K562 (cell line): ENCODE results near the gene TMCO1. TPM values are rescaled to one million over a fixed set of nuclear protein-coding genes. Genes with fewer than 3 reads are reported as not detected.

Experiments used
- ATAC-seq: fragments of 200-7000 bp; cut with Tn5 transposase; 3 replicates; pipeline ENCODE4 v1.9.1; 2020; ENCODE audit warnings: moderate library complexity
- BruUV-seq: library from RNA; stranded (reverse); fragments of 400-500 nt; replicated peaks from 2 replicates; lab custom pipeline; 2021; lab: Mats Ljungman, UMichigan
- CTCF ChIA-PET: fragments of 300-600 bp; formaldehyde crosslinking; extraction: SDS; loops from one replicate; lab custom pipeline; 2021; ENCODE audit warnings: low intra/inter-chr PET ratio; lab: Yijun Ruan, JAX
- POLR2A ChIA-PET: fragments of 300-600, 350-650 bp; sonication (Branson Sonifier 250); formaldehyde crosslinking; extraction: SDS; loops from one replicate; lab custom pipeline; 2021; ENCODE audit warnings: antibody characterized with exemption, inconsistent platforms; lab: Yijun Ruan, JAX
- DNase-seq, 4 experiments: peaks; one replicate each; pipeline versions ENCODE4 v3.0.0 to v3.0.0-alpha.2; 2011 to 2018; ENCODE audit warnings: low spot score in 3 of 4, mixed read lengths in 3 of 4; ENCODE audit errors: extremely low read depth in 1 of 4
- FAIRE-seq: peaks from 2 replicates; lab custom pipeline; 2011; peaks lifted over from hg19 to GRCh38; lab: Jason Lieb, UNC
- H2AFZ ChIP-seq: 2 replicates; pipeline ENCODE4 v1.6.0; 2011; ENCODE audit warnings: low read depth, low read length, control low read depth, inconsistent platforms
- H3K27ac ChIP-seq: fragments of 200-600 bp; 3 replicates; pipeline ENCODE4 v1.8.0; 2011; ENCODE audit warnings: low read depth, mild to moderate bottlenecking, control low read depth, inconsistent platforms, low read length, moderate library complexity, mixed read lengths; ENCODE audit errors: extremely low read depth
- H3K27me3 ChIP-seq, 2 experiments: fragments of 300-600 bp in 1 of 2; 2 replicates in 1 of 2; 3 replicates in 1 of 2; pipeline versions ENCODE4 v1.6.0 to v1.8.0; 2011; ENCODE audit warnings: inconsistent platforms in 2 of 2, low read length in 2 of 2, mild to moderate bottlenecking in 1 of 2, mixed read lengths in 1 of 2, moderate library complexity in 1 of 2; ENCODE audit not compliant: control insufficient read depth in 2 of 2, insufficient read depth in 2 of 2
- H3K36me3 ChIP-seq: fragments of 300-600 bp; 3 replicates; pipeline ENCODE4 v1.8.0; 2011; ENCODE audit warnings: mild to moderate bottlenecking, low read length, inconsistent platforms; ENCODE audit not compliant: control insufficient read depth, insufficient read depth
- H3K4me1 ChIP-seq, 2 experiments: fragments of 200-600 bp in 1 of 2; replicated peaks in 1 of 2; 2 replicates in 1 of 2; 3 replicates in 1 of 2; pipeline versions ENCODE4 v1.5.1 to v1.8.0; 2011; ENCODE audit warnings: inconsistent platforms in 2 of 2, low read length in 2 of 2, mild to moderate bottlenecking in 1 of 2, mixed read lengths in 1 of 2, moderate library complexity in 1 of 2; ENCODE audit not compliant: control insufficient read depth in 2 of 2, insufficient read depth in 2 of 2
- H3K4me2 ChIP-seq: 2 replicates; pipeline ENCODE4 v1.6.1; 2011; ENCODE audit warnings: low read length, control low read depth, inconsistent platforms, mixed read lengths; ENCODE audit not compliant: insufficient read depth
- H3K4me3 ChIP-seq: fragments of 200-600 bp; sonication (generic), shearing (Covaris generic); 2 replicates; pipeline ENCODE4 v1.5.1; 2016; ENCODE audit warnings: control low read depth, inconsistent platforms
- H3K79me2 ChIP-seq: fragments of 200-600 bp; 3 replicates; pipeline ENCODE4 v1.8.0; 2011; ENCODE audit warnings: low read length, inconsistent platforms; ENCODE audit not compliant: control insufficient read depth, insufficient read depth
- H3K9ac ChIP-seq, 2 experiments: 2 replicates each; pipeline versions ENCODE4 v1.6.0 to v1.6.1; 2011; ENCODE audit warnings: low read depth in 2 of 2, low read length in 2 of 2, control low read depth in 1 of 2, inconsistent platforms in 1 of 2, mild to moderate bottlenecking in 1 of 2, mixed read lengths in 1 of 2; ENCODE audit not compliant: insufficient read depth in 1 of 2
- H3K9me1 ChIP-seq: one replicate; pipeline ENCODE4 v1.6.0; 2011; ENCODE audit warnings: inconsistent platforms, mild to moderate bottlenecking, low read length, moderate library complexity; ENCODE audit not compliant: control insufficient read depth, insufficient read depth
- H3K9me3 ChIP-seq: replicated peaks from 2 replicates; pipeline ENCODE4 v1.5.1; 2011; ENCODE audit warnings: low read depth, low read length, inconsistent platforms; ENCODE audit not compliant: control insufficient read depth, insufficient read depth
- H4K20me1 ChIP-seq: replicated peaks from 2 replicates; pipeline ENCODE4 v1.6.1; 2011; ENCODE audit warnings: low read length, inconsistent platforms, mixed read lengths; ENCODE audit not compliant: control insufficient read depth, insufficient read depth
- C11orf30 ChIP-seq: fragments of 450-650 bp; IDR thresholded peaks from 2 replicates; pipeline ENCODE4 v1.6.1; 2016; ENCODE audit warnings: low read depth, mild to moderate bottlenecking
- GTF2A2 ChIP-seq: IDR thresholded peaks from 2 replicates; pipeline ENCODE4 v1.6.1; 2016; ENCODE audit warnings: mild to moderate bottlenecking, missing genetic modification characterization, missing compliant biosample characterization
- MAFG ChIP-seq: fragments of 450-650 bp; conservative IDR thresholded peaks from 2 replicates; pipeline ENCODE4 v1.6.1; 2016; ENCODE audit warnings: missing genetic modification characterization, missing compliant biosample characterization
- NR2C2 ChIP-seq, 2 experiments: fragments of 200-800 bp in 1 of 2; sonication (Bioruptor generic) in 1 of 2; sonication (generic) in 1 of 2; formaldehyde crosslinking in 1 of 2; IDR thresholded peaks; 2 replicates each; pipeline versions ENCODE4 v1.6.1 to v1.8.0; 2016 to 2022; ENCODE audit warnings: mild to moderate bottlenecking in 1 of 2, missing compliant biosample characterization in 1 of 2, missing genetic modification characterization in 1 of 2, missing genetic modification reagents in 1 of 2
- PML ChIP-seq: IDR thresholded peaks from 2 replicates; pipeline ENCODE4 v1.6.1; 2012; ENCODE audit warnings: low read length, inconsistent platforms
- SAP30 ChIP-seq: fragments of 200-600 bp; sonication (generic); IDR thresholded peaks from 2 replicates; pipeline ENCODE4 v1.6.1; 2012; ENCODE audit warnings: borderline replicate concordance, low read depth, mild to moderate bottlenecking, moderate library complexity, low read length, control low read depth, inconsistent platforms; ENCODE audit not compliant: insufficient read depth, poor library complexity, severe bottlenecking
- SIX5 ChIP-seq, 2 experiments: IDR thresholded peaks; 2 replicates each; pipeline ENCODE4 v1.6.1; 2011; ENCODE audit warnings: low read length in 2 of 2, borderline replicate concordance in 1 of 2, low read depth in 1 of 2, mild to moderate bottlenecking in 1 of 2, moderate library complexity in 1 of 2; ENCODE audit not compliant: insufficient read depth in 1 of 2
- ZNF124 ChIP-seq: sonication (generic); formaldehyde crosslinking; IDR thresholded peaks from 2 replicates; pipeline ENCODE4 v1.8.1; 2022; ENCODE audit warnings: missing genetic modification reagents
- ZNF143 ChIP-seq: sonication (generic); formaldehyde crosslinking; IDR thresholded peaks from 2 replicates; pipeline ENCODE4 v1.9.0; 2022; ENCODE audit warnings: mild to moderate bottlenecking, missing genetic modification reagents
- ZNF316 ChIP-seq: fragments of 450-650 bp; IDR thresholded peaks from 2 replicates; pipeline ENCODE4 v1.6.1; 2016
- WGBS: fragments of 100-300 bp; shearing (Covaris generic); methylation state at CpG from one replicate; pipeline ENCODE4 v1.1.6; 2016; ENCODE audit warnings: low coverage, mixed read lengths; ENCODE audit not compliant: insufficient coverage; ENCODE audit errors: missing lambda C conversion rate; 5-methylcytosine and 5-hydroxymethylcytosine counted together
- in situ Hi-C: fragments of 300-500 bp; cut with MboI; formaldehyde crosslinking; loops from 4 replicates; pipeline ENCODE4 v1.15.0; 2018; ENCODE audit warnings: inconsistent platforms, mixed read lengths
- intact Hi-C: fragments of 100-400 bp; cut with micrococcal nuclease; formaldehyde crosslinking; loops from 2 replicates; pipeline ENCODE4 v1.14.2; 2022
- polyA plus RNA-seq, 8 experiments: library from polyadenylated mRNA; depleted of rRNA in 4 of 8; stranded (reverse) in 5 of 8; unstranded in 3 of 8; fragments of >200 nt; fragmentation: Nextera tagmentation in 2 of 8; fragmentation: Illumina TruSeq in 1 of 8; extraction: Ambion mirVana in 2 of 8; extraction: Trizol in 1 of 8; gene quantifications; 2 replicates each; pipeline versions ENCODE4 v1.2.1 to v1.2.3, GENCODE V29; 2011 to 2014; ENCODE audit warnings: inconsistent platforms in 1 of 8, missing spikeins in 1 of 8
- total RNA-seq, 7 experiments: library from RNA; depleted of rRNA in 6 of 7; stranded (reverse); fragments of >200 nt in 6 of 7; fragmentation: Illumina TruSeq in 2 of 7; extraction: Trizol in 2 of 7; gene quantifications; 2 replicates each; pipeline versions ENCODE4 v1.2.1 to v1.2.3, GENCODE V29; 2011 to 2021; ENCODE audit warnings: low replicate concordance in 1 of 7

Gene TMCO1
- total and polyA plus RNA-seq, 9 of the 15 experiments (the other 6 are each of a cell fraction or from before 2014, with no cell fraction given): 69.3 to 561 (median 175) TPM

DNA sequence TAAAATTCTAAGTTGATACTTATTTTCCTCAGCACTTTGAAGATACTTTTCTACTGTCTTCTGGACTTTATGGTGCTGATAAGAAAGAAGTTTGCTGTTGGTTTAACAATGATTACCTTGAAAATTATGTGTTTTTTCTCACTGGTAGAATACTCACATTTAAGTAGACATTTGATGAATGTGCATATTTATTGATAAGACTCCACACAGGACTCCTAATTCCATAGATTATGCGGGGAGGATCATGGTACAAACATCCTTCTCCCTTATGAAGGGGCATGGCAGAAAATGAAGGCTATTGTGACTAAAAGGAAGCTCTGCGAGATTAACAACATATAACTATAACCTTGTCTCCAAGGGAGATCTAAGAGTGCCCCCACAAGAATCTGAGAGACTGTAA is 41.8 kb downstream of the TMCO1 start:
- TF ChIP-seq MAFG (tag) (0 out of 2 replicates have a peak, but pooled peaks have one; percentile 24), ZNF316 (peak; percentile 63), SAP30 (no peak), ZNF124 (CRISPR knock-in tag) (no peak), C11orf30 (peak; percentile 34; the same call in 1 of the 2 replicates)
- WGBS: 76% methylated on average over 2 of the region's 2 CpGs
- no peak overlapping the region for H3K27ac ChIP-seq
- H3K36me3 ChIP-seq: peaks cover 30% of the 10 kb centered on the region
- in situ Hi-C loops (no loop called here), intact Hi-C loops (no loop called here)
- ChIA-PET CTCF (no interaction called here), POLR2A (interaction anchor here (0.6 kb wide), 1 partner anchor 10 kb away, joined by 3 read pairs; no protein-coding TSS in a partner anchor)
- no peak for ATAC-seq
- DNase-seq: no peak
- no peak overlapping the region for H3K9ac ChIP-seq
- H3K4me1 ChIP-seq: no peaks in the 10 kb centered on the region
- FAIRE-seq: no peak
- H4K20me1 ChIP-seq: no peaks in the 10 kb centered on the region
- no peaks in the 10 kb centered on the region for H3K79me2 ChIP-seq
- H3K4me3 ChIP-seq: no peak overlapping the region
- no TSS peak for BruUV-seq
- no peak overlapping the region for H3K4me2 ChIP-seq
- H2AFZ ChIP-seq: no peak overlapping the region
- no peaks in the 10 kb centered on the region for H3K9me3 ChIP-seq
- no peaks in the 10 kb centered on the region for H3K9me1 ChIP-seq
- H3K27me3 ChIP-seq: no peaks in the 10 kb centered on the region

DNA sequence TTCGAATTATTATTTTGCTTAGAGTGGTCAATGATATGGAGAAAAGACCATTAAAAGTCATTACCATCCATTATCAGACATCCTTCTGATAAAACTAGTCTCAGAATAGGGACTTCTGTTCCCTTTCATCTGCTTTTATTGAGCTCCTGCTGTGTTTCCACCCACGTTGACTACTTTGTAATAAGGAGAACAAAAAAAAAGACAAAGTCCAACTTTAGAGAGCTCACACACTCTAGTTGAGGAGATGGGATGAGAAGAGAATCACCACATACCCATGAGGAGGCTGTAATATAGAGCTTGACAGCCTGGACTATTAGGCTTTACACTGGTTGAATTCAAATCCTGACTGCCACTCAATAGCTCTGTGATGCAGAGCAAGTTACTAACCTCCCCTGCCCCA is 42.5 kb downstream of the TMCO1 start:
- POLR2A ChIA-PET: no interaction called here
- DNase-seq: no peak
- Histone ChIP-seq H3K27ac (no peak overlapping the region), H3K4me3 (no peak overlapping the region), H3K4me1 (no peaks in the 10 kb centered on the region), H3K9ac (no peak overlapping the region), H3K9me3 (no peaks in the 10 kb centered on the region), H3K4me2 (no peak overlapping the region), H4K20me1 (no peaks in the 10 kb centered on the region), H3K79me2 (no peaks in the 10 kb centered on the region), H3K36me3 (peaks cover 30% of the 10 kb centered on the region), H2AFZ (no peak overlapping the region), H3K27me3 (no peaks in the 10 kb centered on the region), H3K9me1 (no peaks in the 10 kb centered on the region)
- 68% methylated on average over 2 of the region's 2 CpGs for WGBS
- TF ChIP-seq PML (no peak), SIX5 (IDR thresholded peaks at IDR 0.05; ENCODE audit: borderline replicate concordance in 1 of 2, insufficient read depth in 1 of 2, low read depth in 1 of 2, low read length in 2 of 2) (no peak), ZNF143 (CRISPR knock-in tag) (no peak), GTF2A2 (tag) (no peak), NR2C2 (CRISPR knock-in tag; IDR thresholded peaks at IDR 0.05) (no peak), NR2C2 (tag; IDR thresholded peaks at IDR 0.05) (no peak)
- intact Hi-C loops: no loop called here
- CTCF ChIA-PET: no interaction called here
- peak; percentile 41; the same call in 2 of the 3 replicates for ATAC-seq
- in situ Hi-C loops: no loop called here
- BruUV-seq: no TSS peak
- no peak for FAIRE-seq
